ACC112 (cell line): ENCODE measurements around the gene PAX7.

Source experiments
- H2AFZ ChIP-seq: fragments of 200-600 bp; sonication (generic); one replicate; pipeline ENCODE4 v1.6.0; 2017; ENCODE audit warnings: antibody characterized with exemption, low read length; ENCODE audit not compliant: unreplicated experiment
- H3K27ac ChIP-seq: fragments of 200-600 bp; sonication (generic); 2 replicates; pipeline ENCODE4 v1.5.1; 2014; ENCODE audit warnings: low read depth, mild to moderate bottlenecking, antibody characterized with exemption, low read length, moderate library complexity
- H3K27me3 ChIP-seq: fragments of 200-600 bp; sonication (generic); 2 replicates; pipeline ENCODE4 v1.6.1; 2014; ENCODE audit warnings: mild to moderate bottlenecking, antibody characterized with exemption, low read length, moderate library complexity, mixed read lengths; ENCODE audit not compliant: insufficient read depth
- H3K36me3 ChIP-seq: fragments of 200-600 bp; sonication (generic); 2 replicates; pipeline ENCODE4 v1.6.1; 2016; ENCODE audit warnings: mild to moderate bottlenecking, antibody characterized with exemption, low read length, moderate library complexity, mixed read lengths; ENCODE audit not compliant: insufficient read depth
- H3K4me1 ChIP-seq: fragments of 200-600 bp; sonication (generic); one replicate; pipeline ENCODE4 v1.6.1; 2016; ENCODE audit warnings: low read length, mixed read lengths; ENCODE audit not compliant: insufficient read depth, unreplicated experiment, control insufficient read depth
- H3K4me3 ChIP-seq: fragments of 200-600 bp; sonication (generic); 2 replicates; pipeline ENCODE4 v1.5.1; 2014; ENCODE audit warnings: mild to moderate bottlenecking, low read depth, low read length
- H3K79me2 ChIP-seq: fragments of 200-600 bp; sonication (generic); one replicate; pipeline ENCODE4 v1.6.0; 2016; ENCODE audit warnings: low read length; ENCODE audit not compliant: control insufficient read depth, unreplicated experiment, insufficient read depth

Gene PAX7

DNA sequence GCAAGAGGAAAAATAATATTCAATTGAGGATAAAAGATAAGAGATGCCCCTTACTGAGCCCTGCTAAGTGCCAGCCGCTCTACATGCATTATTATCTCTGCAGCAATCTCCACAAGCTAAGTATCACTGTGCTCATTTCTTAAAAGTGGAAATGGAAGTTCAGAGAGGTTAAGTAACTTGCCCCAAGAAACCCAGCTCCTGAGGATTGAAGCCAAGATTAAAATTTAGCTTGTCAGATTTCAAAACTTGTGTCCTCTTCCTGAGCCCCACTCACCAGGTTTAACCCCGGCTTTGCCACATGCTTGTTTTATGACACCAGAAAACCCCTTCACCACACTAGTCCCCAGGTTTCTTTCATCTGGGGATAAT, 11.2 kb upstream of the PAX7 start:
- no peak overlapping the region for H3K4me3 ChIP-seq
- H2AFZ ChIP-seq, result no peak overlapping the region
- H3K27ac ChIP-seq, result no peak overlapping the region
- H3K79me2 ChIP-seq, result no peaks in the 10 kb centered on the region
- no peaks in the 10 kb centered on the region for H3K4me1 ChIP-seq
- peaks cover 33% of the 10 kb centered on the region for H3K27me3 ChIP-seq
- H3K36me3 ChIP-seq, result no peaks in the 10 kb centered on the region

- H3K4me1 ChIP-seq, result no peaks in the 10 kb centered on the region
- peaks cover 88% of the 10 kb centered on the region for H3K27me3 ChIP-seq
- H3K27ac ChIP-seq, result no peak overlapping the region
- H3K79me2 ChIP-seq, result no peaks in the 10 kb centered on the region
- H2AFZ ChIP-seq, result no peak overlapping the region
- no peaks in the 10 kb centered on the region for H3K36me3 ChIP-seq
- H3K4me3 ChIP-seq, result no peak overlapping the region
Observed at GRCh38 chr1:18628511-18628910, 2.1 kb upstream of the PAX7 start.

DNA sequence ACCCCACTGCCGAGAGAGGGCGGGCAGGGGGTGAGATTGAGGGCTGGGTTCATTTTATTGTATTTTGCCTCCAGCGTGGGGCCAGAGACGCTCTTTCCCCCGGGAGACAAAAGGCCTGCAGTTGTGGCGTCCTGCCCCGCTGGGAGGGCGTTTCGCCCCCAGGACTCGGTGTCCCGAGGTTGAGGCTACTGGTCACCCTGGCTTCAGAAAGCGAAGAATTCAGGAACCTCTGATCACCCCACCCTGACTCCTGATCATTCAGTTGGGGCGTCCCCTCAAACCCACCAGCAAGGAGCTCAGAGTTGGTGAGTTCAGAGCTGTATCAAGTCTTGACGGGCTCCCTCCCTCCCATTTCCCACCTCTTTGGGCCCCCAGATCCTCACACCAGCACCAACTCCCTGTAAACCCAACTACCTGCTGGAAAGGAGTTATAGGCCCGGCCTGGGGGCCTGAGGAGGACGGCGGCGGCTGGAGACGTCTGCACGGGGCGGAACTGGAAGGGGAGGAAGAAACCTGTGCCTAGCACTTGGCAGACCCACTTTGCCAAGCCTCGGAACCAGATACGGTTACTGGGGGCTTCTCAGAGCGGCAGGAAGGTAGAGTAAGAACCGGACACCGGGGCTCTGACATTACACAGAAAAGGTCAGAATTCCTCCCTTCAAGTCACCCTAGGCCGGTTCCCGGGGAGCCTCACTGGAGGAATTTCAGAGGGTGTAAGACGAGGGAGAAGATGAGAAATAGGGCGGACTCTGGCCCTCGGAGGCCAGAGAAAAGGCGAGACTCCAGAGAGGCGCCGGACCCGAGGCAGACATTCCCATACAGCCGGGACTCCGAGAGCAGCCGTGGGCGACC, 761 bp upstream of the PAX7 start:
- Histone ChIP-seq H3K27me3 (peaks cover 90% of the 10 kb centered on the region), H3K79me2 (no peaks in the 10 kb centered on the region), H3K4me3 (no peak overlapping the region)

DNA sequence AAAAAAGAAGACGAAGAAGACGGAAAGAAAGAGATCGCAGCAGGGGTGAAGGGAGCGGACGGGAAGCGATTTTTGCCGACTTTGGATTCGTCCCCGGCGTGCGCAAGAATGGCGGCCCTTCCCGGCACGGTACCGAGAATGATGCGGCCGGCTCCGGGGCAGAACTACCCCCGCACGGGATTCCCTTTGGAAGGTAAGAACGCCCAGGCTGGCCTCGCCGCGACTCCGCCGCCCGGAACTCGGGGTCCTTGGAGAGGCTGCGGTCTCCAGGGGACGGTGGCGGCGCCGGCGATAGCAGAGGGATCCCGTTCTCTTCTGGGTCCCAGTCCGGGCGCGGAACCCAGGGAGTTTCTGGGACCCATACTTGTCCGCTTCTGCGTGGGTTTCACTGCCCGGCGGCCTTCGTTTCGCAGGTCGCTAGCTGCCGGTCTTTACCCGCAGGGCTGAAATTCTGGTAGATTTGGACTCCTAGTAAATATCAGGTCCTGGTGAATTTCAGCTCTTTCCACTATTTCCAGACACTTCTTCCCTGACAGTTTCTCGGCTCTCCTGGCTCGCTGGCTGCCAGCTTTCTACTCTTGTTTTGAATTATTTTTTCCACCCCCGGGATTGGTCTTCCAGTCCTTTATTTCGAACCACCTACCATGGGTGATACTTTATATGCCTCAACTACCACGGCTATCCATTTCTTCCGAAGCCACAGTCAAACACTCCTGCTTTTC, 1.0 kb downstream of the PAX7 start:
- Histone ChIP-seq H3K36me3 (no peaks in the 10 kb centered on the region), H3K79me2 (no peaks in the 10 kb centered on the region), H3K4me1 (no peaks in the 10 kb centered on the region), H3K27ac (no peak overlapping the region), H2AFZ (no peak overlapping the region), H3K4me3 (no peak overlapping the region), H3K27me3 (peaks cover 95% of the 10 kb centered on the region)

More for the DNA sequence above, 761 bp upstream of the PAX7 start:
- Histone ChIP-seq H3K27ac (no peak overlapping the region), H2AFZ (no peak overlapping the region), H3K4me1 (no peaks in the 10 kb centered on the region), H3K36me3 (no peaks in the 10 kb centered on the region)

DNA sequence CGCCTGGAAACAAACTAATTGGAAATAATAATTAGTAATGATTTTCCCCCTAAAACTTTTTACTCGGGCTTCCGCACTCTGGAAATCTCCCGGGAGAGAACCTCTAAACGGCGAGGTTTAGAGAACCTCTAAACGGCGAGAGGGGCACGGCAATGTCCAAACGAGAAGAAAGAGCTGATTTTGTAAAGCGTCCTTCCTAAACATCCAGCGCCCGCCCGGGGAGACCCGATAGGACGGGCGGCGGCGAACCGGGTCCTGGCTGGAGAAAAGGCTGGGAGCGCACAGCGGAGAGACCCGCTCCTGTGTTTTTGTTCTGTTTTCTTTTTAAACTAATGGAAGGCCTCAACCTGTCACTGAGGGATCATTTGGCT, 1.6 kb downstream of the PAX7 start:
- Histone ChIP-seq H3K27me3 (peaks cover 99% of the 10 kb centered on the region), H3K79me2 (no peaks in the 10 kb centered on the region), H3K4me1 (no peaks in the 10 kb centered on the region), H2AFZ (no peak overlapping the region), H3K36me3 (no peaks in the 10 kb centered on the region), H3K4me3 (no peak overlapping the region), H3K27ac (no peak overlapping the region)

DNA sequence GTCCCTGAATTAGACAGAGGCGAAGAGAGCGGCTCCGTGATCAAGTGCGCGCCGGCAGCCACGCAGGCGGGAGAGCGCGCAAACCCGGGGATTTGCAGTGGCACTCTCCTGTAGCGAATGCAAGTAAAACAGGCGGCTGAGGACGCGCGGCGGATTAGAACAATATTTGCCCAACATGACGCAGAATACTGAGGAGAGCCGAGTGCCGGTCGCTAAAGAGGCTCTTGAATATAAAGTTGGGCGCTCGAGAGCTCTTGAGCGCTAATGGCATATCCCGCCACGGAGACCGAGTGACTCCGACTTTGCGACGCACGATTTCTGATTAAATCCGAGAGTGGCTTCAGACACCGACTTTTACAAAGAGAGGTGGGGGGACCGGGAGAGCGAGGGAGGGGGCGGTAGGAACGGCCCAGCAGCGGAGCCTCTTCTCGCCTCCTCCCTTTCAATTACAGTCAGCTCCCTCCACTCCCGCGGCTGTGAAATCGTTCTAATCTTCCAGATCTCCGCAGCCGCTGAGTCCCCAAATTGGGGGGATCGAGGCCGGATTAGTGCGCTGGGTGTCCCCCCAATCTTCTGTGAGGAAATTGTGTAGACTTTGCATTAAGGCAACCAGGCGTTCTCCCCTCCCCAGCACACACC, 2.3 kb downstream of the PAX7 start:
- Histone ChIP-seq H3K79me2 (no peaks in the 10 kb centered on the region), H3K27me3 (peaks cover 99% of the 10 kb centered on the region), H3K36me3 (no peaks in the 10 kb centered on the region), H2AFZ (no peak overlapping the region), H3K4me1 (no peaks in the 10 kb centered on the region), H3K27ac (no peak overlapping the region), H3K4me3 (no peak overlapping the region)

DNA sequence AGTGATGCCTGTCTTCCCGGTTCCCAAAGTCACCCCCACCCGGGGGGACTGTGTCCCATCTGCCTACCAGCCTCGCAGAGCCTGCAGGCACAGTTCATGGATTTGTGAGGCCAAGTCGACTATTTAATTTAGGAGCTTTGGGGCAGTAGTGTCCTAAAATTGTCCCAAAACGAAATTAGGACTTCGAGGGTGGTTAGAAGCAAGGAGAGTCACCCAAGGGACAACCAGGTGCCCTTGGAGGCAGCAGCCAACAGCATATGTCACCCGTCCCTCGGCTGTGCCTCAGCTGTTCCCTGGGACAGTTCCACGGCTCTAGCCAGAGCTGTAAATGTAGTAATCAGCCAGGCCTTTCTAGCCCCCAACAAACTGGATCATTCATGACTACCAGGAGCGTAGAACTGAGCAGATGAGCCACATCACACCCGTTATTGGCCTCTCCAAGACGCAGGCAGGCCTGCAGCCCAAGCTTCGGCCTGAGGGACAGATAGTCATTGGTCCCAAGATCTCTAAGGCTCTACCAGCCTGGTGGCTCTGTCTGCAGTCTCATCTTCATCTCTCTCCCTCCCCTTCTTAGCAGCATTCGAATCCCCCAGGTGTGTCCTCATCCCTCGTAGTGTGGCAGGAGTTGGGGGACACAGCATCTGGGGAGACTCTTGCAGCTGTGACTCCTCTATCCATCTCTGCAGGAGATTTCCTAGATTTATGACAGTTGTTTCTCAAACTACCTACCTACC, 2.9 kb downstream of the PAX7 start:
- no peaks in the 10 kb centered on the region for H3K36me3 ChIP-seq
- no peak overlapping the region for H2AFZ ChIP-seq
- peaks cover 99% of the 10 kb centered on the region for H3K27me3 ChIP-seq
- no peak overlapping the region for H3K27ac ChIP-seq
- no peaks in the 10 kb centered on the region for H3K79me2 ChIP-seq
- H3K4me3 ChIP-seq, result no peak overlapping the region
- H3K4me1 ChIP-seq, result no peaks in the 10 kb centered on the region

DNA sequence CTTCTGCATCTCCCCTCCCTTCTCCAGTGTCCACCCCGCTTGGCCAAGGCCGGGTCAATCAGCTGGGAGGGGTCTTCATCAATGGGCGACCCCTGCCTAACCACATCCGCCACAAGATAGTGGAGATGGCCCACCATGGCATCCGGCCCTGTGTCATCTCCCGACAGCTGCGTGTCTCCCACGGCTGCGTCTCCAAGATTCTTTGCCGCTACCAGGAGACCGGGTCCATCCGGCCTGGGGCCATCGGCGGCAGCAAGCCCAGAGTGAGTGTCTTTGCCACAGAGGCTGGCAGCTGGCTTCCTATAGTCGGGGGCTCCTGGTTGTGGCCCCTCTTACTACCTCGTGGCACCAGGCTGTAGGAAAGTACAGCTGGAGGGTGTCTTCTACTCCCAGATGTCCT, 3.6 kb downstream of the PAX7 start:
- no peaks in the 10 kb centered on the region for H3K4me1 ChIP-seq
- H2AFZ ChIP-seq, result no peak overlapping the region
- no peak overlapping the region for H3K27ac ChIP-seq
- peaks cover 99% of the 10 kb centered on the region for H3K27me3 ChIP-seq
- no peaks in the 10 kb centered on the region for H3K36me3 ChIP-seq
- no peak overlapping the region for H3K4me3 ChIP-seq
- no peaks in the 10 kb centered on the region for H3K79me2 ChIP-seq

DNA sequence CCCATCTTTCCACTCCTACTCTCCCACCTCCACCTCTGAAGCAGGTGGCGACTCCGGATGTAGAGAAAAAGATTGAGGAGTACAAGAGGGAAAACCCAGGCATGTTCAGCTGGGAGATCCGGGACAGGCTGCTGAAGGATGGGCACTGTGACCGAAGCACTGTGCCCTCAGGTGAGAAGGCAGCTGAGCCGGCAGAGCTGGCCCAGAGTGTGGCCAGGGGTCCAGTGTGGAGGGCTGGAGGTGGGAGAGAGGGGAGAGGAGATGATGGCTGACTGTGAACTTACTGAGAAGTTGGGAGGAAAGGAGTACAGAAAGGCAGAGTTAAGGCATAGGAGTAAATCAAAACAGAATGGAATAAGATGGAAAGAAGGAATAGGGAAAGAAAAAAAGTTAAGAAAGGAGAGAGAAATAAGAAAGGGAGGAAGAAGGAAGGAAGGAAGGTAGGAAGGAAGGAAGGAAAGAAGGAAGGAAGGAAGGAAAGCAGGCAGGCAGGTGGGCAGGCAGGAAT, 4.5 kb downstream of the PAX7 start:
- H3K4me1 ChIP-seq, result no peaks in the 10 kb centered on the region
- peaks cover 99% of the 10 kb centered on the region for H3K27me3 ChIP-seq
- no peak overlapping the region for H3K4me3 ChIP-seq
- no peak overlapping the region for H3K27ac ChIP-seq
- no peaks in the 10 kb centered on the region for H3K36me3 ChIP-seq
- H2AFZ ChIP-seq, result no peak overlapping the region
- H3K79me2 ChIP-seq, result no peaks in the 10 kb centered on the region

DNA sequence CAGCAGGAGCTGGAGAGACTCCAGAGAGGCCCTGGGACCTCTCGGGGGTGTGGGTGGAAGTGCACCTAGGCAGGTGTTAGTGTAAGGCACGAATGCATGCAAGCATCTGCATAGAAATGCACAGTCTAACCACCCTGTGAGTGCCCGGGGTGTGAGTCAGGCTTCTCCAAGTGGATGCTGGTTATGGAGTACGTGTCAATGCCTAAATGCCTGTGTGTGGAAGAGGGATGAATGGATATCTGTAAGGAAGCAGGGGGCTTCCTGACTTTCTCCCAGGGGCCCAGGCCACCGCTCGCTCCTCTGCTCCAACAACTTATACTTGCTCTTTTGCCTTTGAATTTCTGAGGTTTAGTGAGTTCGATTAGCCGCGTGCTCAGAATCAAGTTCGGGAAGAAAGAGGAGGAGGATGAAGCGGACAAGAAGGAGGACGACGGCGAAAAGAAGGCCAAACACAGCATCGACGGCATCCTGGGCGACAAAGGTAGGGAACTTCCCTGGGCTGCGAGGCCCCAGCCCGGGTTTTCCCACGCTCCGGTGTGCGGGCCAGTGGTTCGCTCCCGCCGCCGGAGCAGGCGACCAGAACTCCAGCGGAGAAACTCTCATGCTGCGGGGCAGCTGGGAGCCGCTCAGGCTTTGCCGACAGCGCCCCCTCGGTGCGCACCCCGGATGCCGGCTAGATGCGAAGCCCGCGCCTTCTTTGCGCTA, 5.4 kb downstream of the PAX7 start:
- Histone ChIP-seq H3K79me2 (no peaks in the 10 kb centered on the region), H3K36me3 (no peaks in the 10 kb centered on the region), H3K4me3 (no peak overlapping the region), H2AFZ (no peak overlapping the region), H3K27me3 (peaks cover 99% of the 10 kb centered on the region), H3K27ac (no peak overlapping the region), H3K4me1 (no peaks in the 10 kb centered on the region)
